GM21619 (cell line): ENCODE data around the gene MARCHF7.
"Not testable (repeated sequence)": the region's sequence is repeated elsewhere in the genome, so short reads cannot be mapped to it uniquely, and the experiment has no call there.

Experiments used
- ATAC-seq: cut with Tn5 transposase; IDR thresholded peaks from one replicate; pipeline ENCODE4 v1.9.1; 2021; ENCODE audit not compliant: unreplicated experiment

MARCHF7 gene, protein sequence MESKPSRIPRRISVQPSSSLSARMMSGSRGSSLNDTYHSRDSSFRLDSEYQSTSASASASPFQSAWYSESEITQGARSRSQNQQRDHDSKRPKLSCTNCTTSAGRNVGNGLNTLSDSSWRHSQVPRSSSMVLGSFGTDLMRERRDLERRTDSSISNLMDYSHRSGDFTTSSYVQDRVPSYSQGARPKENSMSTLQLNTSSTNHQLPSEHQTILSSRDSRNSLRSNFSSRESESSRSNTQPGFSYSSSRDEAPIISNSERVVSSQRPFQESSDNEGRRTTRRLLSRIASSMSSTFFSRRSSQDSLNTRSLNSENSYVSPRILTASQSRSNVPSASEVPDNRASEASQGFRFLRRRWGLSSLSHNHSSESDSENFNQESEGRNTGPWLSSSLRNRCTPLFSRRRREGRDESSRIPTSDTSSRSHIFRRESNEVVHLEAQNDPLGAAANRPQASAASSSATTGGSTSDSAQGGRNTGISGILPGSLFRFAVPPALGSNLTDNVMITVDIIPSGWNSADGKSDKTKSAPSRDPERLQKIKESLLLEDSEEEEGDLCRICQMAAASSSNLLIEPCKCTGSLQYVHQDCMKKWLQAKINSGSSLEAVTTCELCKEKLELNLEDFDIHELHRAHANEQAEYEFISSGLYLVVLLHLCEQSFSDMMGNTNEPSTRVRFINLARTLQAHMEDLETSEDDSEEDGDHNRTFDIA

DNA sequence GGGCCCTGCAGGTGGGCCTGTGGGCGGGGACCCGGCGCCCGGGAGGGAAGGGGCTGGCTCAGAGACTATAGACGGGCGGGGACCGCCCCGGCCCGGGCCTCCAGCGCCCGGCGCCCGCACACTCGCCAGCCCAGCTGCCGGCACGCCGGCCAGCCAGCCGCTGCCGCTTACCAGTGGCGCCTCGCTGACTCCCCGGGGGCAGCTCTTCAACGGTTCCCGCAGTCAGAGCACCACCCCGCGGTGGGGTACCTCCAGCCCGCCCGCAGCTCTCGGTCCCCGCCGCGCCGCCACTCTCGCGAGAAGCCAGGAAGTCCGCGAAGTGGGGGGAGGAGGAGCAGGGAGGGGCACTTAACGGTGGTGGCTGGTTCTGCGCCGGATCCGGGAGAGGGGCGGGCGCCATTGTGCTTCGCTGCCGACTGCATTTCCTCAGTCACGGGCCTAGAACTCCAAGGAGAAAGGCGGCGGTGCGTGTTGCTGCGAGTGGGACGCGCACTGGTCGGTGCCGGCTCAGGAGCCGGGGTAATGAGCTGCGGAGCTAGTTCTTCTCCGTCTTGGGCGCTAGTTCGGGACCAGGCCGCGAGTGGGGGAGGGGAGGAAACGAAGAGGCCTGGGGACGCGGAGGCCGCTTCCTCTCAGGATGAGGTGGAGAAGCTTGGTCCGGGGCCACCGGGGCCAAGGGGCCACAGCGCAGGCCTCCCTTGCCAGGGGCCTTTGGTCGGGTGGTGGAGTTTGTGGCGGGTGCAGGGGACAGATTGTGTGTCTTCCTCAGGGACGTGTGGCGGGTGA lies at the start of gene MARCHF7:
Gene MARCHF7 (plus strand): TSS at position 364 of the 786 bp plus-strand sequence. CDS start 16,517 bp downstream, outside the sequence.
- peak; percentile 95 for ATAC-seq

DNA sequence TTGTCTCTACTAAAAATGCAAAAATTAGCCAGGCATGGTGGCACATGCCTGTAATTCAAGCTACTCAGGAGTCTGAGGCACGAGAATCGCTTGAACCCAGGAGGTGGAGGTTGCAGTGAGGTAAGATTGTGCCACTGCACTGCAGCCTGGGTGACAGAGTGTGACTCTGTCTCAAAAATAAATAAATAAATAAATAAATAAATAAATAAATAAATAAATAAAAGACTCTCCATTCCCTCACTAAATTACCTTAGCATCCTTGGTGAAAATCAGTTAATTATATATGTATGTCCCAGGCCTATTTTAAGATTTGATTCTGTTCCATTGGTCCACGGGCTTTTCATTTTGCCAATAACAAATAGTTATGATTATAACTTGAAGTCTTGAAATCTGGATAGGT lies 44.9 kb upstream of the MARCHF7 start:
- not testable (repeated sequence) for ATAC-seq

DNA sequence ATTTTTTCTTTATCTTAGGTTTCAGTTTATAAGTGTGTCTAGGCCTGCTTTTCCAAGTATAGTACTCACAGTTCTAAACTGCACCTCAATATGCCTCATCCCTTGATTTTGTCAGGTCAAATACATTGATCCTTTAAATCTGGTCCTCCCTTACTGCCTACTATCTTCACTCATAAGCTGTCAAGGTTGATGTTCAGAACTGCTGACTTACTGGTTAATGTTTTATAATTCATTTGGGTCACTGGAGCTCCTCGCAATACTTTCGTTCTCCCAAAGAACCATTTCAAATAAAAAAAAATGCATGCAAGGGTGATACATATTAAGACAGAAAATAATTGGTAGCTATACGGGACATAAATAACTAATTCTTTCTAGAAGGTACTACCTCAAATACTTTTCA lies 41.3 kb upstream of the MARCHF7 start:
- ATAC-seq: no peak

DNA sequence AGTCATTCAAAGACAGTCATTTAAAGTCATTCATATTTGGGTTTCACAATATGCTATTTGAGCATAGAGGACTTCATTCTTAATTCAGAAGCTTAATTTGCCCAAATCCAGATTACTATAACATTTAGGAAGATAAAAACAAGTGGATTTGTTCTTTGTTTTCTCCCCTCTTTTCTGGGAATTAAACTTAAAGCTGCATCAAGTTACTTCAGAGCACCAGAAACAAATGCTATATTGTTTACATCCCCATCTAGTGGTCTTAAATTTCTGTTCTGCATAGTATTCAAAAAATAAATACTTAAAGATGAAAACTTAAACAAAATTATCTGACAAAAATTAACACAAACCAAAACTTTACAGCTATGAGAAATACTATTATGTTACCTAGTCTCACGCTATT lies 34.7 kb upstream of the MARCHF7 start:
- ATAC-seq: no peak

DNA sequence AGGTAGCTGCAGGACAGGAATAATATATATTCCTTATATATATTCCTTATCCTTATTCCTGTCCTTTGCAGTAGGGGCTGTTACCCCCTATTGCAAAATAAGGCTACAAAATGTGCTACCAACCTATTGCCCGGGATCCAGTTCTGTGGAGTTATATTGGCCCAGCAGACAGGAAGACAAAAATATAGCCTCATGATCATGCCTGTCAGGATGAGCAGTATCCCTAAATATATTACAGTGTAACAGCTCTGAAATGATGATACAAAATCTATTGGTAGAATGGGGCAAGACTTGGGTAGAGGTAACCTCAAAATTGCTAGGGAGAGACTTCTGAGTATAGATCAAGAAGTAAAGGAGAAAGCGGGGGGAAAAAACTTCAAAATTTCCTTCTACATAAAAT lies 31.6 kb upstream of the MARCHF7 start:
- ATAC-seq: no peak

DNA sequence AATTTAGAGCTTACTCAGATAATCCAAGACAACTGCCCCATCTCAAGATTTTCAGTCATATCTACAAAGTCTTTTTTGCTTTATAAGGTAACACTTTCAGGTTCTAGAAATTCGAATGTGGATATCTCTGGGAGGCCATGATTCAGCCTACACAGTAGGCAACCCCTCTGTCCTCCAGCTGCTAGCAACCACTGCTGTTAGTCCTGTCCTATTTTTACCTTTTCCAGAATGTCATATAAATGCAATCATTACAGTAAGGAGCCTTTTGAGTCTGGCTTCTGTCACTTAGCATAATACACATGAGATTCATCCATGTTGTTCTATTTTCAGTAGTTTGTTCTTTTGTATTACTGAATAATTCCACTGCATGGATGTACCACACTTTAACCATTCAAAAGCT lies 28.5 kb upstream of the MARCHF7 start:
- no peak for ATAC-seq

DNA sequence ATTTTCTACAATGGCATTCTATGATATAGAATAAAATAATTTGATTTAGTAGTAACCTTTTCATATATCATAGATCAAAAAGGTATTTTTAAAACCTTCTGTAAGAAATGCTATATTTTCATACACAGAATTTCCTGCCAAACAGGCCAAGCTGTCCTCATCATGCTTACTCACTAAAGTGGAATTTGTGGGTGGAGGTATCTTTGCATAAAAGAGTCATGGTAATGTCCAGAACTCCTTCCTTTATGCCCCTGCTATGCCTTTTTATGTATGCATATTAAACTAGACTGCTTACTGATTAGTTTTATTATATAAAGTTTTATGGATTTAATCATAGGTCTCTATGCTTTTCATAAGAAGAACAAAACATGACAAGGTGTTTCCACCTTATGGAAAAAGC lies 27.5 kb upstream of the MARCHF7 start:
- no peak for ATAC-seq

DNA sequence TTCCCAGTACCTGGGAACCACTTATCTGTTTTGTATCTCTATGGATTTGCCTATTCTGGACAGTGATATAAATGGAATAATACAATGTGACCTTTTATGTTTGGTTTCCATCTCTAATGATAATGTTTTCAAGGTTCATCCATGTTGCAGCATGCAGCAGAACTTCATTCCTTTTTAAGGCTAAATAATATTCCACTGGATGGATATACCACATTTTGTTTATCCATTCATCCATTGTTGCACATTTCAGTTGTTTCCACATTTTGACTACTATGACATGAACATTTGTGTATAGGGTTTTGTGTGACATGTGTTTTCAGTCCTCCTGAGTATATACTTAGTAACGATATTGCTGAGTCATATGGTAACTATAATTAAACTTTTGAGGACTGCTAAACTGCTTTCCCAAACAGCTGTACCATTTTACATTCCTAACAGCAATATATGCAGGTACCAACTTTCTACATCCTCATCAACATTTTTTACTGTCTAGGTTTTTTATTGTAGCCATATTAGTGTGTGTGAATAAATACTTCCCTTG lies 17.7 kb upstream of the MARCHF7 start:
- no peak for ATAC-seq

DNA sequence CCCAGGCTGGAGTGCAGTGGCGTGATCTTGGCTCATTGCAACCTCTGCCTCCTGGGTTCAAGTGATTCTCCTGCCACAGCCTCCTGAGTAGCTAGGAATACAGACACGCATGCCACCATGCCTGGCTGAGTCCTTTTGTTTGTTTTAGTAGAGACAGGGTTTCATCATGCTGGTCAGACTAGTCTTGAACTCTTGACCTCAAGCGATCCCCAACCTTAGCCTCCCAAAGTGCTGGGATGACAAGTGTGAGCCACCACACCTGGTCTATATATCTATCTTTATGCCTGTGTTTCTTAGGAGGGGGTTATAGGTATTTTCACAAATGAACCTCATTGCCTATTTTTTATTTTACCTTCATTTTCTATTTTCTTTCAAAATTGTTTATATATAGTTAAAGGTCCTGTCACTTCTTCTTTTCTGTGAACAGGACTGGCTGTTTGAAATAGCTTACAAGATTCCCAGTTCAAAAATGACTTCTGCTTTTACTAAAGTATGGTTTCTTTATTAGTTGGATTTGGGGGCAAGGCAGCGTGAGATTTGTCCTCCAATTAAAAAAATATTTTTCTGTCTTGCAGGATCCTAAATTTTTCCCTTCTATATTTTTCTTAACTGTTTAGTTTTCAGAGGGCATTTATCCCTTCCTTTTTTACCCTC lies 16.4 kb upstream of the MARCHF7 start:
- no peak for ATAC-seq

DNA sequence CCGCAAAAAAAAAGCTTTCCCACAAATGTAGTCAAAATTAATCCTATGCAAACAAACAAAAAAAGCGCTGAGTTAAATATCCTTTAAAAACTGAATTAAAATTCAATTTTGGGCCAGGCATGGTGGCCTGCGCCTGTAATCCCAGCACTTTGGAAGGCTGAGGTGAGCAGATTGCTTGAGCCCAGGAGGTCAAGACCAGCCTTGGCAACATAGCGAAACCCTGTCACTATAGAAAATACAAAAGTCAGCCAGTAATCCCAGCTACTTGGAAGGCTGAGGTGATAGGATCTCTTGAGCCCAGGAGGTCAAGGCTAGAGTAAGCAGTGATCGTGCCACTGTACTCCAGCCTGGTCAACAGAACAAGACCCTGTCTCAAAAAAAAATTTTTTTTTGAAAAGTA lies 8.8 kb upstream of the MARCHF7 start:
- ATAC-seq: no peak

DNA sequence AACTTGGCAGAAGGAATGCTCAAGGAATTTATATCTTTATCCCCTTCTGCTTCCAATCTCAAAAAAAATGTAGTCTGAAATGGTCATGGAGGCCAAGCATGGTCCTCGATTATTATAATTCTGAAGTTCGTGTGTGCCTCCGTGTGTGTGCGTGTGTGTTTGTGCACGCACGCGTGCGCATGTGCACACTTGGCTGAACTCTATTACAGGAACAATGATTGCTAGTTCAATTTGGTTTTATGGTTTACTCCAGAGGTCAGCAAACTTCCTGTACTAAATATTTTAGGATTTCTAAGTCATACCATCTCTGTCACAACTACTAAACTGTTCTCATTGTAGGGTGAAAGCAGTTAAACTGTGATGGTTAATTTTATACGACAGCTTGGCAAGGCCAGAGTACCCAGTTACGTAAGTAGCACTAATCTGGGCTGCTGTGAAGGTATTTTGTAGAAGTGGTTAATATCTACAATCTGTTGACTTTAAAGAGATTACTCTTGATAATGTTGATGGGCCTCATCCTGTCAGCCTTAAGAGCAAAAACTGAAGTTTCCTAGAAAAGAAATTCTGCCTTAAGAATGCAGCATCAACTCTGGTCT lies 5.8 kb upstream of the MARCHF7 start:
- no peak for ATAC-seq

DNA sequence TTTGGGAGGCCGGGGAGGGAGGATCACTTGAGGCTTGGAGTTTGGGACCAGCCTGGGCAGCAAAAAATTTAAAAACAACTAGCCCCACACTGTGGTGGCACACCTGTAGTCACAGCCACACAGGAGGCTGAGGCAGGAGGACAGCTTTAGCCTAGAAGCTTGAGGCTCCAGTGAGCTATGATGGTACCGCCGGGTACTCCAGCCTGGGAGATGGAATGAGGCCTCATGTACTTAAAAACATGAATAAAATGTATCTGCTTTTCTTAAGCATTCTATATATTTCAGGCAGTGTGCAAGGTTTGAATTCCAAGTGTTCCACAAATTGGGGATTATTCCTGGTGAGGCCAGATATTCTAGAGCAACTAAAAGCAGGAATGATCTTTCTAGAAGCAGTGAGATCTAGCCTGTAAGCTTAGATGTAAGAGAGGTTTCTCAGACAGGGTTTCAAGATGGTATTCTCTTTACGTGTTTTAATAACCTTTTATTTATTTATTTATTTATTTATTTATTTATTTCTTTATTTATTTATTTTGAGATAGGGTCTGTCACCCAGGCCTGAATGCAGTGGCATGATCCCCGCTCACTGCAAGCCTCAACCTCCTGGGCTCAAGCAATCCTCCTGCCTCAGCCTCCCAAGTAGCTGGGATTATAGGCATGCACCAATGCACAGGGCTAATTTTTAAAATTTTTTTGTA lies 4.1 kb upstream of the MARCHF7 start:
- no peak for ATAC-seq

DNA sequence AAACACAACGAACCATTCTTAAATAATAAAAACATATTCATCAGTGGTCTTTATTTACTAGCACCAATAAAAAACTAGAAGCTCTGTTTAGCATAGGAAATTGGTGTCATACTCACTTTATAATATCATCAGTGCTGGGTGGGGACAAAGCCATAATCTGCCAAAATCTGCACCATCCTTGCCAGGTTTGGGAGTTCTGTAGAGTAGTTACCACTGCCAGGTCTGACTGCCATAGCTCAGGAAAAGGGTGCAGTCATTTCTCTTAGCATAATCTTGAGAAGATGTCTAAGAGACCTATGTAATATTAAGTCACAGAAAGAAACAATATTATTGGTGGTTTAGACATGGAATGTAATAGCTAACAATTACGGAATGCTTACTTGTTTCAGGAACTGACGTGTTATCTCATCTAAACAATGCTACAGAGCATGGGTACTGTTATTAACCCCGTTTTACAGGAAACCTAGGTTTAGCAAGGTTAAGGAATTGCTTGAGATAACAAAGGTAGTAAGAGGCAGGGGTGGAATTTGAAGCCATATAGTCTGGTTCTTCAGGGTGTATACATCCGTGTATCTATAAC lies 1.6 kb upstream of the MARCHF7 start:
- ATAC-seq: no peak

DNA sequence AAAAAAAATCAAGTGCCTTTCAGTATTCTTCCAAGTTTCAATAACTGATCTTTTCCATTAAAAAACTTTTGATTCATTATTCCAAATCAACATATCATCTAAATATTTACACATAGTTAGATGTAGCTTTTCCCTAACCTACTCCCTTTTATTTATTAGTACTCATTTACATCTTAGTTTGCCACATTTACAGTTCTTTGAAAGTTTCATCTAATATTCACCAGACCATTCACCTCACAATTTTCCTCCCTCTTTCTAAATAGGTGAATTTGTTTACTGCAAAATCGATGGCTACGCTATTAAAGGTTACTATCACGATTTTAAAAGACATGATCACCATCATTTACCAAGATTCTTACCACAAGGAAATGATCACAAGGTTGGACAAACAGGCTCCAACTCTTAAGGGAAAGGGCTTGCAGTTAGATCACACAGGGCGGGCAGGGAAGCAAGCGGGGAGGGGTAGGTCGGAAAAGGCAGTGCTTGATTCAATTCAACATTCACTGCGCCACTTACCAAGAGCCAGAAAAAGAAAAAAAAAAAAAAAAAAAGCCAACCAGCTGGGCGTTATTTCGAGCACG lies 654 bp upstream of the MARCHF7 start:
- ATAC-seq: no peak

DNA sequence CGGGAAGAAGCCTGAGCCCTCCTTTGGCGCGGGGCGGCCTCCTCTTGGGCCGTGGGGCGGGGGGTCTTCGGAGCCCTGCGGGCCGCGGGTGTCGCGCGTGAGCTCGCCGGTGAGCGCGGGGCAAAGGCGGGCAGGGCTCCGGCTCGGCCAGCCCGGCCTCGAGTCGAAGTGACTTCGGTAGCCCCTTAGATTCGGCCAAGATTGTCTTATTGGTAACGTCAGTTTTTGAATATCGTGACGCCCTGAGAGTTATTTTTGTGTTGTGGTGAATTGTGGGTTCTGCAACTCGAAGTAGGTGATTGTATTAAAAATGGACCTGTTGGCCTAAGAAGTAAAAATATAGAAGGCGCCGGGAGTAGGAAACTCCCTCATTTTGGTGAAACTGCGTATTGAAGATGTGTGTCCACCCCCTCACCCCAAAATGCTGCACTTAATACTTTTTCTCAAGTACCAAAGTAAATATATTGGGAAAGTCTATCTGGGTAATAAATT lies 669 bp downstream of the MARCHF7 start:
- no peak for ATAC-seq

DNA sequence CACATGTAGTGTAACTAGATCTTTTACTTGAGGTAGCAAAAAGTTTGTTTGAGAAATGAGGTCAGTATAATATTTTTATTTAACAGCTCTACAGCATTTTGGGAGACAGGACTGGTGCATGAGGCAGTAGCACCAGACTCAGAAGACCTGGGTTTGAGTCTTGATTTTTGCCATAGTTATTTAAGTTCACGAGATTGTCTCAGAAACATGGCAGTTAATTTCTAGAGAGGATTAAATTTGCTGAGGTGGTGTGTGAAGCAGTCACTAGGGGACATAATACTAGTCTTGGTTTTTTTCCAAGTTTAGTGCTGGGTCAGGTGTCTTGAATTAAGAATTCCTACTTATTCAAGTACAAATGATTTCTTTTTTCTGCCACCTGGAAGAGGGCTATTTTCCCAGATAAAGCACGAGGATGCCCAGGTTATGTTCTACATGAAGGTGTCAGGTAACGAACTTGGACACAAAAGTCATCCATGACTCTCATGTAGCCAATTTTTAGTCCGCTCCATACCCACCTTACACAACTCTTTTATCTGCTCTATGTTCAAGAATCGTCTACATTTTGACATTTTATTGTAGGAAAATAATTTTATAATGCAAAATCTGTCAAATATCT lies 1.4 kb downstream of the MARCHF7 start:
- no peak for ATAC-seq

DNA sequence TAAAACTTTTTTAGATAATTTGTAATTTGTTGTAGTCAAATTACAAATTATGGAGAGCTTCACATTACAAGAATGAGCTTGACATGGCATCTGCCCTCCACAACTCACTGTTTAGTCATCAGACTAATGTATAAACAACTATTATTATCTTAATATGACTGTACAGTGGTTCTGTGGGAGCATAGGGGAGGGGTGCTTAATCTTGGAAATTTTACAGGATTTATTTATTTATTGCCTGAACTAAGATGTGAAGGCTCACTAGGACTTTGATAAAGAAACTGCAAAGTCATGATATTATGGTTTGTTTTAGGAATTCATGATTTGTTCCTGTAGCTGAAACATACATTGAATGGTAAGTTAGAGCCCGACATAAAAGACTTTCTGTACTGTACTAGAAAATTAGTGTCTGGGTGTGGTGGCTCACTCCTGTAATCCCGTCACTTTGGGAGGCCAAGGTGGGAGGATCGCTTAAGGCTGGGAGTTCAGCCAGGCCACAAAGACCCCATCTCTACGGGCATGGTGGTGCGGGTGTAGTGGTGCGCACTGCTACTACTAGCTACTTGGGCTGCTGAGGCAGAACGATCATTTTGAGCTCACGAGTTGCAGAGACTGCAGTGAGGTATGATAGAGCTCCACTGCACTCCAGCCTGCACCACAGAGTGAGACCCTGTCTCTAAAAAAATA lies 2.1 kb downstream of the MARCHF7 start:
- no peak for ATAC-seq

DNA sequence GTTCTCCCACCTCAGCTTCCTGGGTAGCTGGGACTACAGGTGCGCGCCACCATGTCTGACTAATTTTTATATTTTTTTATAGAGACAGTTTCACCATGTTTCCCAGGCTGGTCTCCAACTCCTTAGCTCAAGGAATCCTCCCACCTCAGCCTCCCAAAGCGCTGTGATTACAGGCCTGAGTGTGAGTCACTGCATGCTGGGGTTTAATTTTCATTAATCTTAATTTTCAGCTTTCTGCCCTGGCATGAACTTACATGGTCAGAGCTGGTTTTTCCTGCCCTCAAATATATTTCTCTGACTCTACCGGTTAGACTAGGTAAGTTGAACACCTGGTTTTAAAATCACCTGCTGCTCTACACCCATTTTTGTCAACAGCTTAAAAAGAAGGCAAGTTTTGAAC lies 3.1 kb downstream of the MARCHF7 start:
- no peak for ATAC-seq
